Middle frontal gyrus (tissue), 1 donor: Measurements from ENCODE around the gene PEX6.
"Not testable (repeated sequence)": the region's sequence is repeated elsewhere in the genome, so short reads cannot be mapped to it uniquely, and the experiment has no call there.

ENCODE experiments used
- DNase-seq: peaks from one replicate; pipeline ENCODE4 v3.0.0-alpha.2; 2015; ENCODE audit warnings: low spot score; ENCODE audit errors: extremely low spot score

Gene PEX6

DNA sequence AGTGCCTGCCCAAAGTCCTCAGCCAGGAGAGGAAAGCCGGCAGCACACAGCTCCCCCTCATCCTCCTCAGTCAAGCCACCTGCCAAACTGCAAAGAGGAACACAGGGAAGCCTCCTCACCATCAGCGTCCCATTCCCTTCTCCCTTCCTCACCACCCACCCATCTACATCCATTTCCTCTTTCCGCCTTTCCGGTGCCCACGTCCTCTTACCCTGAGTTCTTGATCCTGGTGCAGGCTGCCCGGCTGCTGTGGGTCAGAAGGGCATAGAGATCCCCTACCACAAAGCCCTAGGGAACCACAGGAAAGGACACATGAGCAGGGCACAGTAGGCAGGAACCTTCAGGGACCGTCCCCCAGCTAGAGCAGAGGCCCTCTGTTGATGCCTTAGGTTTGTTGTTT lies 12.4 kb downstream of the PEX6 start:
- no peak for DNase-seq

GRCh38 chr6:42963855-42964605 lies 15.0 kb downstream of the PEX6 start:
- DNase-seq: no peak

GRCh38 chr6:42963179-42963854 lies 15.7 kb downstream of the PEX6 start:
- no peak for DNase-seq

DNA sequence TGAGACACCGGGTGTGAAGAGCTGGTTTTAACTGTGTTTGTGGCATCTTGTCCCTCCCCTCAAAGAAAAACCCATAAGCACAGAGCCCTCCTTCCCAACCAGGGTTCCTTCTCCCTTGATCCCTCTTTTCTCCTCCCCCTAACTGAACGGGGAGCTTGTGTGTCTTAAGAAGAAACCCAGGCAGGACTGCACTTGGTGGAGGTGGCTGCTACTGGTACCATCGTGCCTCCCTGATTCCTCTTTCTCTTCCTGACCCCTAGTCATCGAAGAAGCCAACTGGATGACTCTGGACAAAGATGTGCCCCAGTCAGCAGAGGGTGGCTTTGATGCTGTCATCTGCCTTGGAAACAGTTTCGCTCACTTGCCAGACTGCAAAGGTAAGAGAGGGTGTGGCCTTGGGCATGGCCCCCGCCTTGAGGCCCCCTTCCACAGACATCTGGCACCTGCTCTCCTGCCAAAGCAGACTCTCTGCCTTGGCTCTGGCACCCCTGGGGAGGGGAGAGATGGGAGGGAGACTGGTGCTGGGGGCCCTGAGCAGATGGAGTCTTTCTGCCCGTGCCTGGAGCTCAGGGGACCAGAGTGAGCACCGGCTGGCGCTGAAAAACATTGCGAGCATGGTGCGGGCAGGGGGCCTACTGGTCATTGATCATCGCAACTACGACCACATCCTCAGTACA lies 16.3 kb downstream of the PEX6 start:
- no peak for DNase-seq

DNA sequence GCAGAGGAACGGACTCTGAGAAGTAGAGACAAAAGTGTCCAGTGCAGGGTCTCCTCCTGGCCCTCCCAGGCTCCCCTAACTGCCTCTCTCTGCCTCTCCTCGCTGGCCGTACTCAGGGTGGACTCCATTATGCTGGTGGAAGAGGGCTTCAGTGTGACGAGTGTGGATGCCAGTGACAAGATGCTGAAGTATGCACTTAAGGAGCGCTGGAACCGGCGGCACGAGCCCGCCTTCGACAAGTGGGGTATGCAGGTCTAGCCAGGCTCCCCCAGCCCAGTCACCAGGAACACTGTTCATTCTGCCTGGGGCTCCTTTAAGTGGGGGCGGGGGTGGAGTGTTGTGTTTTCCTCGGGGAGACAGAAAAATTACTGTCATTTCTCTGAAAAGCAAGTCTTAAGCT lies 16.9 kb downstream of the PEX6 start:
- DNase-seq: no peak

DNA sequence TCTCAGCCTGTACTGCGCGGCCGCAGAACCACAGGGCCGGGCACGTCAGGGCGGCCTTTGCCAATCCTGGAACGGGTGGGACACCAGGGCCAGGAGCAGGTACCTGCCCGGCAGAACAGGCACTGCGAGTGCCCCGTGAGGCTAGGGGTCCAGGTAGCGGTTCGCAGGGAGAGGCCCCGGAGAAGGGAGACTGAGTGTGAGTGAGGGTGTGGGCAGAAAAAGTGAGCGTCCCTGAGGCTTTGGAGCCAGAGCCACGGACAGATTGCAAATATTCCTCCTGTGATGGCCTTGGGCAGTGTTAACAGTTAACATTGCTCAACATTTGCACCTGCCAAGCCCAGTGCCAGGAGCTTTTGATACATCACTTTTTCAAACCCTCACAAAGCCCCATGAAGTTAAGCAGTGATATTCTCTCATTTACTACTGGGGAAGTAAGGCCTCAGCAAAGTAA lies 17.9 kb downstream of the PEX6 start:
- no peak for DNase-seq

DNA sequence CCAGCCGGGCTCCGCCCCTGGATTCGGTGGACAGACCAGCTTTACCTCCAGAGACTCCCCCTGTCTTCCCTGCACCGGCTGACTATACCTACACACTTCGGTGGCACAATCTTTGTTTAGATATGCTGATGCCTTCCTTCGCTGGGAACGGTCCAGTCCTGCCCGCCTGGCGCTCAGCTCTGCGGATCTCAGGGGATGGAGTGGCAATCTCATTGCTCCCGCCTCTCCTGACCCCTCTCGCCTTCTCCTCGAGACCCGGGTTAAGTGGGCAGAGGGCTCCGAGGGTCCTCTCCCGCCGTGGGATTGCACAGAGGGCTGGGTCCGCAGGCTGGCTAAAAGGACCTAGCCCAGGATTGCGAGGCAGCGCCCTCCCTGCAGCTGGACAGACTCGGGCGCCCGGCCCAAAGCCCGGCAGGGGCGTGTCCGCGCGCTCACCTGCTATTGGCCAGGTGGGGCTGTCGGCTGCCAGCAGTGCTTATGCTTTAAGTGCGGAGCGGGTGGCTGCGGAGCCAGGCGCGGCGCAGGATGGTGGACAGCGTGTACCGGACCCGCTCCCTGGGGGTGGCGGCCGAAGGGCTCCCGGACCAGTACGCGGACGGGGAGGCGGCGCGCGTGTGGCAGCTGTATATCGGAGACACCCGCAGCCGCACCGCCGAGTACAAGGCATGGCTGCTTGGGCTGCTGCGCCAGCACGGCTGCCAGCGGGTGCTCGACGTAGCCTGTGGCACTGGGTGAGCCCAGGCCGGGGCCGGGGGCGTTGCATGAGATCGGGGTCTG lies 18.6 kb downstream of the PEX6 start, which contains the start of gene GNMT:
Gene GNMT, plus strand, starts transcription at position 512 of the 777 bp plus-strand sequence. Its CDS starts 14 bp downstream, at position 526.
- DNase-seq: no peak

GRCh38 chr6:42959917-42960242 lies 19.1 kb downstream of the PEX6 start:
- no peak for DNase-seq

DNA sequence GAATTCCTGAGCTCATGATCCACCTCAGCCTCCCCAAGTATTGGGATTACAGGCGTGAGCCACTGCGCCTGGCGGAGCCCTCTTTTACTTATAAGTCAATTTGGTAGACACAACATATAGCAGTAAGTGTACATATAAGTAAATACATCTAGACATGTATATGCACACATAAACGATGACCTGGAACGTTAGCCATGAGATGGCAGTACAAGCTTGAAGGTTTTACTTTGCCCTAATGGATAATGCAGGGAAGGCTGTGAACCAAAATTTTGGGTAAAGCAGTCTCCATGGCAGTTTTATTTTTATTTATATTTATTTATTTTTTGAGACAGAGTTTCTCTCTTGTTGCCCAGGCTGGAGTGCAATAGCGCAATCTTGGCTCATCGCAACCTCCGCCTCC lies 20.9 kb downstream of the PEX6 start:
- DNase-seq: no peak

DNA sequence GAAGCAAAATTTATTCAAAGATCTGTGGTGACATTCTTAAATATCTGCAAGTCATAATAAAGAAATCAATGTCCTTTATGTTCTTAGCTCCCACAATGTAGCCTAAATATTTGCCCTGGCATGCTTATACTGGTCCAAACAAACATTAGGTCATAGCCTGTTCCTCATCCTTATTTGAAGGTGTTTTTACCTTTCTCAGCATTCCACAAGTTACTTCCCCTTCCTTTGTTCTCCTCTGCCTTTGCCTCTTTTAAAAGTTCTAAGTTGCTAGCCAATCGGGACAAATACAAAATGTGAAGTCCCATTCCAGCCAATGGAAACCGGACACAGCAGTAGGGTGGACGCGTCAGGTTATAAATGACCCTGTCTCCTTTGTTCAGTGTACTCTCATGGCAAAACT lies 24.6 kb downstream of the PEX6 start:
- DNase-seq: not testable (repeated sequence)

GRCh38 chr6:42952389-42952788 lies 26.6 kb downstream of the PEX6 start:
- DNase-seq: no peak

DNA sequence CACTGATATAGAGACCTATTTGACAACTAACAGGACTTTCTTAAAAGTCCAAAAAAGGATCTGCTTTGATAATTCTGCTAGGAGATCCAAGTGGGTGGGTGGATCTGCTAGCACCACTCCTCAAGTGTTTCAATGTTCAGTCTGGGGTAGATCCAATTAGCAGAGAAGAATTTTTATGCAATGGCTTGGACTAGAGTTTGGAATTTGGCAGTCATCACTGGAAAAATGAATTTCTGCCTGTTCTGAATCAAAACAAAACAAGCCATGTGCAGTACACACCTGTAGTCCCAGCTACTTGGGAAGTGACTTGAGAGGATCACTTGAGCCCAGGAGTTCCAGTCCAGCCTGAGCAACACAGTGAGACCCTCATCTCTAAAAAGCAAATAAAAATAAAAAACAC lies 31.0 kb downstream of the PEX6 start:
- DNase-seq: no peak

DNA sequence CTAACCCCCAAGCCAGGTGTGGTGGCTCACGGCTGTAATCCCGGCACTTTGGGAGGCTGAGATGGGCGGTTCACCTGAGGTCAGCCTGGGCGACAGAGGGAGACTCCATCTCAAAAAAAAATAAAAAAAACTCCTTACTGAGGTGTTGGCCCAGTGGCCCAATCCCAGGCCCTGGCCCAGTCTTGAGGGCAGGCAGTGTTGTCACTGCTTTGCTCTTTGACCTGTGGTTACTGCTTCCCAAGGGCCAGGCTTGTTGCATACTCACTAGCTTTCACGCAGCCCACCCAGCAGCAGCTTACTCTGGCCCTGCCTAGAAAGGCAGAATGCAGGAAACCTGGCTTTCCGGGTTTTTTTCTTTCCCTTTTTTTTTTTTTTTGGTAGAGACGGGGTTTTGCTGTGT lies 36.5 kb downstream of the PEX6 start:
- DNase-seq: no peak

GRCh38 chr6:42941356-42941755 lies 37.6 kb downstream of the PEX6 start:
- DNase-seq: not testable (repeated sequence)

DNA sequence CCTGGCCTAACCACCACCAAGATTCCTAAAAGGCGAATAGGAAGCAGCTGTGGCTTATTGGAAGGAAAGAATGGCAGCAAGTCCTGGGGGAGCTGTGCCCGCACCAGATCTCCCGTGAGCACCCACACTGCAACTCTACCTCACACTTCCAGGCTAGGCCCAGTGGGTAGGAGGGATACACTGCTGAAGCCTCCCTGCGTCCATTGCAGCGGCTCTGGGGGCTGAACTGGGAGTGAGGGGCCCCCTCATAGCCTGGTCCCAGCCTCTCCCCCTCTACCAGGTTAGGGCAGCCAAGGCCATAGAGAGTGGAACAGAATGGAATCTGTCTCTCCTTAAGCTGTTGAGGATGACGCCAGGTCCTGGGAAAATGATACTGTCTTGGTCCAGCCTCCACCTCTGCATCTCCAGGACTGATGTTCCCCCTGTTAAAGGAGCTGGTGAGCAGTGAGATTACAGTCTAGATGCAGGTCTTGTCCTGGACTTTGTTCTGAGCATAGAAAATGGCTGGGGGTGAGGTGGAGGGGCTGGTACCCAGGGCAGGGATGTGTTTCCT lies 38.4 kb downstream of the PEX6 start:
- no peak for DNase-seq

GRCh38 chr6:42939810-42940167 lies 39.2 kb downstream of the PEX6 start:
- DNase-seq: no peak

GRCh38 chr6:42938987-42939809 lies 39.8 kb downstream of the PEX6 start:
- DNase-seq: no peak

DNA sequence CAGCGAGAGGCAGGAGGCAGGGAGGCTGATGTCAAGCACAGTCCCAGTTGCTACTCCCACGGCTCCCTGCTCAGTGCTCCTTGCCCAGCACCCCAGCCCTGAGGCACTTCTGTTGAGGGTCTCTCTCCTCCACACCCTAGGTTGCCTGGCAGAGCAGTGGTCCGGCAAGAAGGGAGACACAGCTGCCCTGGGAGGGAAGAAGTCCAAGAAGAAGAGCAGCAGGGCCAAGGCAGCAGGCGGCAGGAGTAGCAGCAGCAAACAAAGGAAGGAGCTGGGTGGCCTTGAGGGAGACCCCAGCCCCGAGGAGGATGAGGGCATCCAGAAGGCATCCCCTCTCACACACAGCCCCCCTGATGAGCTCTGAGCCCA lies 40.6 kb downstream of the PEX6 start:
- no peak for DNase-seq

DNA sequence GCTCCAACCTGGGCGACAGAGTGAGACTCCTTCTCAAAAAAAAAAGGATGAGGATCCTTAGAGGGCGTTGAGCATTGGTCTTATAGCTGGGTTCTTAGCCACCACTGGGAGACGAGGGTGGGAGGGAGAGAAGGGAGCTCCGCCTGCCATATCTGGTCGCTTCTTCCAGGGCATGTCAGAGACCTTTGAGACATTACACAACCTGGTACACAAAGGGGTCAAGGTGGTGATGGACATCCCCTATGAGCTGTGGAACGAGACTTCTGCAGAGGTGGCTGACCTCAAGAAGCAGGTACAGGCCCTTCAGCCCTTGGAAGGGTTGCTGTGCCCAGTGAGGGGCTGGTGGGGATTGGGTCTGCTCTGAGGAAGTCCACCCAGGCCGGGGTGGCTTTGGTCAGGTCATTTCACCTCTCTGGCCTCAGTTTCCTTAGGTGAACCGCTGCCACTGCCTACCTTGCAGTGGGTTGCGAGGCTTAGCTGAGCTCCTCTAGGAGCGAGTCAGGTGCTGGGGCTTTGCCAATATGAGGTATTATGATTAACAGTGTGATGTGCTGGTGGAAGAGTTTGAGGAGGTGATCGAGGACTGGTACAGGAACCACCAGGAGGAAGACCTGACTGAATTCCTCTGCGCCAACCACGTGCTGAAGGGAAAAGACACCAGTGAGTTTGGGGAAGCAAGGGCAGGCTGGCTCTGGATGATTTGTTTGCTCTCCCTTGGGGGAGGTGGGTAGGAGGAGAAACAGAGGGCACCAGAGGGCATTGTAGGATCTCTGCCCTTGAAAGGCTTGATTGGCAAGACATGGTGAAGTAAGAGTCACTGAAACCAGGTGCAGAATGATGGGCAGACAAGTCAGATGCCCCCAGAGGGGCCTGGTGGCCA lies 41.2 kb downstream of the PEX6 start:
- no peak for DNase-seq

- DNase-seq: no peak
Observed at GRCh38 chr6:42936398-42936797, 42.6 kb downstream of the PEX6 start.
